Measurements from ENCODE around the gene EIF2S3. TPM values are rescaled to one million over a fixed set of nuclear protein-coding genes. Genes with fewer than 3 reads are reported as not detected.

The EIF2S3 gene
- total RNA-seq, result 209 and 243 TPM in 2 replicates

GRCh38 chrX:24054182-24055042, at the start of gene EIF2S3:
TSS of gene EIF2S3 (plus strand) at chrX:24054956. CDS start at chrX:24054969, 13 bp downstream.

GRCh38 chrX:24027086-24027485, 27.7 kb upstream of the EIF2S3 start, which contains the start of gene KLHL15:
TSS of gene KLHL15 (minus strand) at chrX:24027186. CDS start at chrX:24006693, 20,493 bp downstream.

Other genes starting within 250 kb of the EIF2S3 start
- 17.3 and 18.6 TPM in 2 replicates for gene APOO, start 147.0 kb upstream of the EIF2S3 start, total RNA-seq
- not detected in 2 replicates for gene CXorf58, start 146.9 kb upstream of the EIF2S3 start, total RNA-seq
- 4.0 and 5.3 TPM in 2 replicates for gene KLHL15, start 27.8 kb upstream of the EIF2S3 start, total RNA-seq
- gene ZFX, start 94.8 kb downstream of the EIF2S3 start, total RNA-seq, result 30.3 and 45.2 TPM in 2 replicates

Data from myometrial cell (primary cell).